ENCODE data around the gene ABI3. TPM values are rescaled to one million over a fixed set of nuclear protein-coding genes. Genes with fewer than 3 reads are reported as not detected.

The ABI3 gene
- total and polyA plus RNA-seq, 4 donors: 4.7 to 8.8 (median 5.5) TPM

DNA sequence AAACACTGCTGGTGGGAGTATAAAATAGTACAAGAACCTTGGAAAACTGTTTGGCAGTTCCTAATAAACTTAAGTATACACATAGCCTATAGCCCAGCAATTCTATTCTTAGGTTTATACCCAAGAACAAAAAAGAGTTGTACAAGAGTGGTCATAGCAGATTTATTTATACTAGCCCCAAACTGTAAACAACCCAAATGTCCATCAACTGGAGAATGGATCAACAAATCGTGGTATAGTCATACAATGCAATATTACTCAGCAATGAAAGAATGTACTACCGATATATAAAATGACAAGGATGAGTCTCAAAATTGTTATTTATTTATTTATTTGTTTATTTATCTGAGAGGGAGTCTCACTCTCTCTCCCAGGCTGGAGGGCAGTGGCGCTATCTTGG is 23.2 kb upstream of the ABI3 start:
- TF ChIP-seq SP1 (IDR thresholded peaks at IDR 0.05) (no peak), FOXA2 (IDR thresholded peaks at IDR 0.05) (no peak)
- Histone ChIP-seq H3K27ac (ENCODE audit: low read depth in 1 of 2, low read length in 2 of 2) (no peak overlapping the region), H3K9ac (ENCODE audit: low read depth in 1 of 2, low read length in 2 of 2) (no peak overlapping the region), H3K9me3 (ENCODE audit: control insufficient read depth in 4 of 4, low read length in 3 of 4) (peaks cover 0 to 8% (median 2%) of the 10 kb centered on the region in 4 donors), H3K27me3 (ENCODE audit: control insufficient read depth in 4 of 4, insufficient read depth in 4 of 4, low read length in 3 of 4) (no peaks in the 10 kb centered on the region), H3K4me1 (ENCODE audit: control insufficient read depth in 4 of 4, insufficient read depth in 4 of 4, low read length in 3 of 4) (peaks cover 0 to 3% (median 0%) of the 10 kb centered on the region in 4 donors), H3K4me3 (ENCODE audit: low read depth in 1 of 3, low read length in 3 of 3) (no peak overlapping the region), H3K36me3 (ENCODE audit: control insufficient read depth in 4 of 4, insufficient read depth in 3 of 4, low read depth in 1 of 4, low read length in 3 of 4) (no peaks in the 10 kb centered on the region)
- WGBS: 96% methylated on average over 3 of the region's 3 CpGs
- no peak for DNase-seq (ENCODE audit: low spot score)

DNA sequence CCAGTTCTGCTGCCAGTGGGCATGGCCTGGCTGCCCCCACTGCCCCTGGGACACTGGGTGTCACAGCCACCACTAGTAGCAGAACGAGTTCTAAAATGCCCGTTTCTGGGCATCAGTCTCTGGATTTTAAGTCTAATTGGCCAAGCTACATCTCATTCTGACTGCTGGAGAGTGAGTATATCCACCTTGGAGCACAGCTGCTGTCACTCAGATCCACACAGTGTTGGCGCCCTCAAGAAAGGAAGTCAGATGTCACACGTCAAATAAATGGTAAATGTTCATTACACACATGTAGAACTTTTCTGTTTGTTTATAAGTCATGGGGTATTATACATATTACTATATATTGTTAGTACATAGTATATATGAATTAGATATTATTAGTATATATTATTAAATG is 19.6 kb upstream of the ABI3 start:
- H3K9me3 ChIP-seq (ENCODE audit: control insufficient read depth in 4 of 4, low read length in 3 of 4): no peaks in the 10 kb centered on the region
- TF ChIP-seq FOXA2 (IDR thresholded peaks at IDR 0.05) (no peak), HNF4G (IDR thresholded peaks at IDR 0.05) (no peak), HNF4A (conservative IDR thresholded peaks at IDR 0.05) (no peak), RXRA (IDR thresholded peaks at IDR 0.05) (no peak), YY1 (IDR thresholded peaks at IDR 0.05) (no peak), JUND (IDR thresholded peaks at IDR 0.05) (no peak)
- TF ChIP-seq, protein P1, sequence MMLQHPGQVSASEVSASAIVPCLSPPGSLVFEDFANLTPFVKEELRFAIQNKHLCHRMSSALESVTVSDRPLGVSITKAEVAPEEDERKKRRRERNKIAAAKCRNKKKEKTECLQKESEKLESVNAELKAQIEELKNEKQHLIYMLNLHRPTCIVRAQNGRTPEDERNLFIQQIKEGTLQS (IDR thresholded peaks at IDR 0.05): no peak
- TF ChIP-seq, protein P2, sequence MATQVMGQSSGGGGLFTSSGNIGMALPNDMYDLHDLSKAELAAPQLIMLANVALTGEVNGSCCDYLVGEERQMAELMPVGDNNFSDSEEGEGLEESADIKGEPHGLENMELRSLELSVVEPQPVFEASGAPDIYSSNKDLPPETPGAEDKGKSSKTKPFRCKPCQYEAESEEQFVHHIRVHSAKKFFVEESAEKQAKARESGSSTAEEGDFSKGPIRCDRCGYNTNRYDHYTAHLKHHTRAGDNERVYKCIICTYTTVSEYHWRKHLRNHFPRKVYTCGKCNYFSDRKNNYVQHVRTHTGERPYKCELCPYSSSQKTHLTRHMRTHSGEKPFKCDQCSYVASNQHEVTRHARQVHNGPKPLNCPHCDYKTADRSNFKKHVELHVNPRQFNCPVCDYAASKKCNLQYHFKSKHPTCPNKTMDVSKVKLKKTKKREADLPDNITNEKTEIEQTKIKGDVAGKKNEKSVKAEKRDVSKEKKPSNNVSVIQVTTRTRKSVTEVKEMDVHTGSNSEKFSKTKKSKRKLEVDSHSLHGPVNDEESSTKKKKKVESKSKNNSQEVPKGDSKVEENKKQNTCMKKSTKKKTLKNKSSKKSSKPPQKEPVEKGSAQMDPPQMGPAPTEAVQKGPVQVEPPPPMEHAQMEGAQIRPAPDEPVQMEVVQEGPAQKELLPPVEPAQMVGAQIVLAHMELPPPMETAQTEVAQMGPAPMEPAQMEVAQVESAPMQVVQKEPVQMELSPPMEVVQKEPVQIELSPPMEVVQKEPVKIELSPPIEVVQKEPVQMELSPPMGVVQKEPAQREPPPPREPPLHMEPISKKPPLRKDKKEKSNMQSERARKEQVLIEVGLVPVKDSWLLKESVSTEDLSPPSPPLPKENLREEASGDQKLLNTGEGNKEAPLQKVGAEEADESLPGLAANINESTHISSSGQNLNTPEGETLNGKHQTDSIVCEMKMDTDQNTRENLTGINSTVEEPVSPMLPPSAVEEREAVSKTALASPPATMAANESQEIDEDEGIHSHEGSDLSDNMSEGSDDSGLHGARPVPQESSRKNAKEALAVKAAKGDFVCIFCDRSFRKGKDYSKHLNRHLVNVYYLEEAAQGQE (IDR thresholded peaks at IDR 0.05): no peak
- peaks cover 0 to 16% (median 4%) of the 10 kb centered on the region in 4 donors for H3K4me1 ChIP-seq (ENCODE audit: control insufficient read depth in 4 of 4, insufficient read depth in 4 of 4, low read length in 3 of 4)
- 73% methylated on average over 4 of the region's 4 CpGs for WGBS
- no peaks in the 10 kb centered on the region for H3K36me3 ChIP-seq (ENCODE audit: control insufficient read depth in 4 of 4, insufficient read depth in 3 of 4, low read depth in 1 of 4, low read length in 3 of 4)
- no peak overlapping the region for H3K27ac ChIP-seq (ENCODE audit: low read depth in 1 of 2, low read length in 2 of 2)
- H3K4me3 ChIP-seq (ENCODE audit: low read depth in 1 of 3, low read length in 3 of 3): no peak overlapping the region
- no peaks in the 10 kb centered on the region for H3K27me3 ChIP-seq (ENCODE audit: control insufficient read depth in 4 of 4, insufficient read depth in 4 of 4, low read length in 3 of 4)
- DNase-seq (ENCODE audit: low spot score): no peak
- H3K9ac ChIP-seq (ENCODE audit: low read depth in 1 of 2, low read length in 2 of 2): no peak overlapping the region

DNA sequence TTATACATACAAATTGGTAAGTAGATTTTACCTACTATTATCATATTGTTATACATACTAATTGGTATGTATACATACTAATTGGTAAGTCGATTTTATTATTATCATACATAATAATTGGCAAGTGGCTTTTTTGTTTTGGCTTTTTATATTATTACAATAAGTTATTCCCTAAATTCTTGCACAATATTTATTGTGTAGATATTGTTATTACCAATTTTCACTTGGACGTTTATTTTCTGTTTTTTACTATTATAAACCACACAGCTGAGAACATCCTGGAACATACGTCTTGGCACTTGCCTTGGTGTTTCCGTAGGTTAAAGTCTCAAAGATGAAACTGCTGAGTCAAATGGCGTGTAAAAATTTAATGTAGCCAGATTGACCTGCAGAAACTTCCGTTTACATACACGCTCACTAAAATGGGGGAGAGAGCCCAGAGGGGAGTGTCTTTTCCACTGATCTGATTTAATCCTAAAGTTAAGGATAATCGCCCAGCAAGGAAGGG is 19.0 kb upstream of the ABI3 start:
- Histone ChIP-seq H3K36me3 (ENCODE audit: control insufficient read depth in 4 of 4, insufficient read depth in 3 of 4, low read depth in 1 of 4, low read length in 3 of 4) (no peaks in the 10 kb centered on the region), H3K4me3 (ENCODE audit: low read depth in 1 of 3, low read length in 3 of 3) (peak overlapping the region; percentile 56 to 72 (median 65)), H3K27ac (ENCODE audit: low read depth in 1 of 2, low read length in 2 of 2) (peak overlapping the region; percentile 93 to 95), H3K9me3 (ENCODE audit: control insufficient read depth in 4 of 4, low read length in 3 of 4) (no peaks in the 10 kb centered on the region), H3K27me3 (ENCODE audit: control insufficient read depth in 4 of 4, insufficient read depth in 4 of 4, low read length in 3 of 4) (no peaks in the 10 kb centered on the region), H3K4me1 (ENCODE audit: control insufficient read depth in 4 of 4, insufficient read depth in 4 of 4, low read length in 3 of 4) (peaks cover 0 to 16% (median 4%) of the 10 kb centered on the region in 4 donors), H3K9ac (ENCODE audit: low read depth in 1 of 2, low read length in 2 of 2) (peak overlapping the region; percentile 61 to 91)
- no peak for TF ChIP-seq FOXA1 (IDR thresholded peaks at IDR 0.05)
- TF ChIP-seq TAF1 (conservative IDR thresholded peaks at IDR 0.05): no peak
- TF ChIP-seq NR2F2 (IDR thresholded peaks at IDR 0.05): no peak
- TF ChIP-seq, protein P3, sequence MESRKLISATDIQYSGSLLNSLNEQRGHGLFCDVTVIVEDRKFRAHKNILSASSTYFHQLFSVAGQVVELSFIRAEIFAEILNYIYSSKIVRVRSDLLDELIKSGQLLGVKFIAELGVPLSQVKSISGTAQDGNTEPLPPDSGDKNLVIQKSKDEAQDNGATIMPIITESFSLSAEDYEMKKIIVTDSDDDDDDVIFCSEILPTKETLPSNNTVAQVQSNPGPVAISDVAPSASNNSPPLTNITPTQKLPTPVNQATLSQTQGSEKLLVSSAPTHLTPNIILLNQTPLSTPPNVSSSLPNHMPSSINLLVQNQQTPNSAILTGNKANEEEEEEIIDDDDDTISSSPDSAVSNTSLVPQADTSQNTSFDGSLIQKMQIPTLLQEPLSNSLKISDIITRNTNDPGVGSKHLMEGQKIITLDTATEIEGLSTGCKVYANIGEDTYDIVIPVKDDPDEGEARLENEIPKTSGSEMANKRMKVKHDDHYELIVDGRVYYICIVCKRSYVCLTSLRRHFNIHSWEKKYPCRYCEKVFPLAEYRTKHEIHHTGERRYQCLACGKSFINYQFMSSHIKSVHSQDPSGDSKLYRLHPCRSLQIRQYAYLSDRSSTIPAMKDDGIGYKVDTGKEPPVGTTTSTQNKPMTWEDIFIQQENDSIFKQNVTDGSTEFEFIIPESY (IDR thresholded peaks at IDR 0.05): peak; percentile 36
- no peak for TF ChIP-seq JUND (IDR thresholded peaks at IDR 0.05)
- TF ChIP-seq HNF4G (IDR thresholded peaks at IDR 0.05): no peak
- TF ChIP-seq, protein P1 (IDR thresholded peaks at IDR 0.05): no peak
- TF ChIP-seq EGR1 (IDR thresholded peaks at IDR 0.05; ENCODE audit: low read depth in 2 of 2): no peak
- no peak for TF ChIP-seq GABPA (IDR thresholded peaks at IDR 0.05 in 1 of 2, conservative IDR thresholded peaks at IDR 0.05 in 1 of 2)
- no peak for TF ChIP-seq HNF4A (conservative IDR thresholded peaks at IDR 0.05)
- TF ChIP-seq RXRA (IDR thresholded peaks at IDR 0.05): no peak
- no peak for TF ChIP-seq SP1 (IDR thresholded peaks at IDR 0.05)
- TF ChIP-seq RAD21 (IDR thresholded peaks at IDR 0.05): no peak
- TF ChIP-seq FOXA2 (IDR thresholded peaks at IDR 0.05): no peak
- TF ChIP-seq YY1 (IDR thresholded peaks at IDR 0.05): peak; percentile 47
- TF ChIP-seq, protein P2 (IDR thresholded peaks at IDR 0.05): no peak
- DNase-seq (ENCODE audit: low spot score): no peak
- WGBS: 8% methylated on average over 8 of the region's 8 CpGs
